Keratinocyte (primary cell): Measurements from ENCODE around the gene HOXD4. TPM values are rescaled to one million over a fixed set of nuclear protein-coding genes. Genes with fewer than 3 reads are reported as not detected.
A peak's percentile ranks its signal among the peaks of the same experiment; 100 is the strongest.

Experiments
- DNase-seq: peaks from one replicate; pipeline ENCODE4 v3.0.0-alpha.2; 2011; ENCODE audit warnings: low read depth, missing footprints, low spot score
- FAIRE-seq: peaks from 2 replicates; lab custom pipeline; 2011; peaks lifted over from hg19 to GRCh38; lab: Jason Lieb, UNC
- H2AFZ ChIP-seq: 2 replicates; pipeline ENCODE4 v1.6.0; 2012; ENCODE audit warnings: low read length, control low read depth, inconsistent platforms; ENCODE audit not compliant: control insufficient read depth
- H3K27ac ChIP-seq: 2 replicates; pipeline ENCODE4 v1.5.1; 2011; ENCODE audit warnings: low read length; ENCODE audit not compliant: control insufficient read depth, insufficient read depth
- H3K27me3 ChIP-seq: 3 replicates; pipeline ENCODE4 v1.6.0; 2011; ENCODE audit warnings: low read length; ENCODE audit not compliant: control insufficient read depth, insufficient read depth; ENCODE audit errors: extremely low read depth
- H3K36me3 ChIP-seq, 2 experiments: 2 replicates in 1 of 2; 3 replicates in 1 of 2; pipeline ENCODE4 v1.5.1; 2011; ENCODE audit warnings: low read length in 2 of 2, mild to moderate bottlenecking in 1 of 2; ENCODE audit not compliant: control insufficient read depth in 2 of 2, insufficient read depth in 2 of 2; ENCODE audit errors: extremely low read depth in 1 of 2
- H3K4me1 ChIP-seq: 3 replicates; pipeline ENCODE4 v1.5.1; 2011; ENCODE audit warnings: low read length; ENCODE audit not compliant: control insufficient read depth, insufficient read depth; ENCODE audit errors: extremely low read depth
- H3K4me2 ChIP-seq: 3 replicates; pipeline ENCODE4 v1.6.0; 2011; ENCODE audit warnings: low read depth, low read length; ENCODE audit not compliant: control insufficient read depth, insufficient read depth; ENCODE audit errors: extremely low read depth
- H3K4me3 ChIP-seq, 3 experiments: fragments of 200-600 bp in 1 of 3; sonication (generic) in 1 of 3; 2 replicates in 2 of 3; 3 replicates in 1 of 3; pipeline ENCODE4 v1.5.1; 2011 to 2016; ENCODE audit warnings: low read length in 3 of 3, mild to moderate bottlenecking in 3 of 3, control low read depth in 2 of 3, inconsistent platforms in 1 of 3, low read depth in 1 of 3, mixed read lengths in 1 of 3, mixed run types in 1 of 3, moderate library complexity in 1 of 3; ENCODE audit not compliant: control insufficient read depth in 2 of 3, insufficient read depth in 2 of 3; ENCODE audit errors: extremely low read depth in 1 of 3
- H3K79me2 ChIP-seq: 2 replicates; pipeline ENCODE4 v1.6.0; 2012; ENCODE audit warnings: low read length; ENCODE audit not compliant: control insufficient read depth, insufficient read depth
- H3K9ac ChIP-seq: 3 replicates; pipeline ENCODE4 v1.6.0; 2011; ENCODE audit warnings: low read length; ENCODE audit not compliant: control insufficient read depth, insufficient read depth; ENCODE audit errors: extremely low read depth
- H3K9me1 ChIP-seq: 3 replicates; pipeline ENCODE4 v1.6.0; 2011; ENCODE audit warnings: low read length; ENCODE audit not compliant: control insufficient read depth, insufficient read depth; ENCODE audit errors: extremely low read depth
- H3K9me3 ChIP-seq: 2 replicates; pipeline ENCODE4 v1.5.1; 2012; ENCODE audit warnings: low read depth, low read length; ENCODE audit not compliant: control insufficient read depth
- H4K20me1 ChIP-seq: 3 replicates; pipeline ENCODE4 v1.6.0; 2011; ENCODE audit warnings: low read length; ENCODE audit not compliant: control insufficient read depth, insufficient read depth; ENCODE audit errors: extremely low read depth
- CTCF ChIP-seq, 3 experiments: IDR thresholded peaks in 1 of 3; conservative IDR thresholded peaks in 1 of 3; optimal IDR thresholded peaks in 1 of 3; 2 replicates in 2 of 3; 3 replicates in 1 of 3; pipeline versions ENCODE3 to v1.5.1; 2011; ENCODE audit warnings: low read length in 3 of 3, mild to moderate bottlenecking in 3 of 3, moderate library complexity in 2 of 3, control low read depth in 1 of 3, inconsistent platforms in 1 of 3; ENCODE audit not compliant: insufficient read depth in 2 of 3; ENCODE audit errors: extremely low read depth in 1 of 3
- EZH2 ChIP-seq: IDR thresholded peaks from one replicate; pipeline ENCODE4 v1.6.1; 2012; ENCODE audit warnings: inconsistent platforms, mild to moderate bottlenecking, low read length, moderate library complexity
- dilution Hi-C: fragments of 300-500 bp; cut with MboI; formaldehyde crosslinking; loops from one replicate; pipeline ENCODE4 v1.7.0; 2020; ENCODE audit warnings: low sequenced_read_pairs; ENCODE audit not compliant: extremely low pct_ligation_motif_present
- polyA plus RNA-seq, 5 experiments: library from polyadenylated mRNA; depleted of rRNA in 3 of 5; stranded (reverse) in 3 of 5; stranded (forward) in 1 of 5; unstranded in 1 of 5; fragments of >200 nt; gene quantifications; 1 replicate in 1 of 5; 2 replicates in 3 of 5; 3 replicates in 1 of 5; pipeline versions ENCODE4 v1.2.1 to v1.2.3, GENCODE V29; 2011 to 2012; ENCODE audit warnings: missing spikeins in 2 of 5, low read depth in 1 of 5, low replicate concordance in 1 of 5

Gene HOXD4
- polyA plus RNA-seq, 1 donor (not counting 4 experiments of a cell fraction or from before 2014, with no cell fraction given) = not detected

GRCh38 chr2:176140513-176141317 lies 10.6 kb upstream of the HOXD4 start:
- Histone ChIP-seq H3K9ac (no peak overlapping the region), H3K27me3 (peaks cover 74% of the 10 kb centered on the region), H3K36me3 (no peaks in the 10 kb centered on the region), H3K9me3 (peaks cover 8% of the 10 kb centered on the region), H3K9me1 (no peaks in the 10 kb centered on the region), H3K79me2 (no peaks in the 10 kb centered on the region), H3K4me3 (peak overlapping the region; percentile 44 to 51 (median 49)), H2AFZ (peak overlapping the region; percentile 60), H3K4me1 (no peaks in the 10 kb centered on the region), H4K20me1 (no peaks in the 10 kb centered on the region), H3K4me2 (peak overlapping the region; percentile 48), H3K27ac (no peak overlapping the region)
- TF ChIP-seq CTCF (optimal IDR thresholded peaks at IDR 0.05 in 1 of 3, IDR thresholded peaks at IDR 0.05 in 1 of 3, conservative IDR thresholded peaks at IDR 0.05 in 1 of 3; ENCODE audit: extremely low read depth in 1 of 3, insufficient read depth in 2 of 3, low read length in 3 of 3) (peak; percentile 47 to 92 (median 87)), EZH2 (no peak)
- FAIRE-seq (no peak), DNase-seq (no peak)
- dilution Hi-C loops = no loop called here

GRCh38 chr2:176142281-176142680 lies 9.1 kb upstream of the HOXD4 start:
- Histone ChIP-seq H3K9ac (no peak overlapping the region), H4K20me1 (no peaks in the 10 kb centered on the region), H3K27ac (no peak overlapping the region), H2AFZ (no peak overlapping the region), H3K4me1 (no peaks in the 10 kb centered on the region), H3K4me3 (no peak overlapping the region), H3K9me3 (peaks cover 8% of the 10 kb centered on the region), H3K9me1 (no peaks in the 10 kb centered on the region), H3K36me3 (no peaks in the 10 kb centered on the region), H3K4me2 (no peak overlapping the region), H3K79me2 (no peaks in the 10 kb centered on the region), H3K27me3 (peaks cover 74% of the 10 kb centered on the region)
- dilution Hi-C loops = no loop called here
- no peak for DNase-seq
- TF ChIP-seq CTCF (optimal IDR thresholded peaks at IDR 0.05 in 1 of 3, IDR thresholded peaks at IDR 0.05 in 1 of 3, conservative IDR thresholded peaks at IDR 0.05 in 1 of 3; ENCODE audit: extremely low read depth in 1 of 3, insufficient read depth in 2 of 3, low read length in 3 of 3) (no peak), EZH2 (no peak)
- no peak for FAIRE-seq
